NCI-H460 (cell line): ENCODE results near the gene FAM120A. TPM values are rescaled to one million over a fixed set of nuclear protein-coding genes. Genes with fewer than 3 reads are reported as not detected.

Source experiments
- DNase-seq: peaks from one replicate; pipeline ENCODE4 v3.0.0-alpha.2; 2016; ENCODE audit warnings: low read depth; ENCODE audit errors: extremely low read depth
- total RNA-seq: library from RNA; depleted of rRNA; stranded (reverse); fragments of >200 nt; shearing (Covaris generic); gene quantifications from 2 replicates; pipeline ENCODE4 v1.2.3, GENCODE V29; 2014

Gene FAM120A
- total RNA-seq, 1 experiment from 2014 or later = 144 TPM

- no peak for DNase-seq
These were observed 101.4 kb downstream of the FAM120A start for GRCh38 chr9:93552923-93553322.

GRCh38 chr9:93555370-93555769 is 103.9 kb downstream of the FAM120A start:
- no peak for DNase-seq

GRCh38 chr9:93557366-93558137 is 106.1 kb downstream of the FAM120A start:
- DNase-seq = no peak

GRCh38 chr9:93558503-93558902 is 107.0 kb downstream of the FAM120A start:
- no peak for DNase-seq

- DNase-seq = no peak
These were observed 109.5 kb downstream of the FAM120A start for GRCh38 chr9:93560991-93561390.

- DNase-seq = no peak
These were observed 110.7 kb downstream of the FAM120A start for GRCh38 chr9:93562157-93562556.

- DNase-seq = no peak
These were observed 113.6 kb downstream of the FAM120A start for GRCh38 chr9:93565089-93565488.

GRCh38 chr9:93566408-93567270 is 115.2 kb downstream of the FAM120A start:
- DNase-seq = peak; percentile 95

GRCh38 chr9:93567271-93567959 is 115.9 kb downstream of the FAM120A start:
- DNase-seq = no peak

GRCh38 chr9:93568169-93568568 is 116.7 kb downstream of the FAM120A start:
- no peak for DNase-seq

- DNase-seq = no peak
These were observed 118.2 kb downstream of the FAM120A start for GRCh38 chr9:93569621-93570174.

GRCh38 chr9:93572221-93572620 is 120.7 kb downstream of the FAM120A start:
- DNase-seq = no peak

GRCh38 chr9:93572636-93573515 is 121.4 kb downstream of the FAM120A start:
- DNase-seq = no peak

- no peak for DNase-seq
These were observed 122.0 kb downstream of the FAM120A start for GRCh38 chr9:93573516-93573828.

- DNase-seq = no peak
These were observed 122.8 kb downstream of the FAM120A start for GRCh38 chr9:93574091-93574899.

- DNase-seq = no peak
These were observed 123.7 kb downstream of the FAM120A start for GRCh38 chr9:93574900-93575795.

- no peak for DNase-seq
These were observed 124.3 kb downstream of the FAM120A start for GRCh38 chr9:93575796-93576257.
